Measurements from ENCODE around the gene GRAMD2B. TPM values are rescaled to one million over a fixed set of nuclear protein-coding genes. Genes with fewer than 3 reads are reported as not detected.

GRAMD2B gene
- total and polyA plus RNA-seq, 2 of the 13 experiments (the other 11 are each of a cell fraction or from before 2014, with no cell fraction given), result 8.1 to 10.6 TPM

GRCh38 chr5:126410623-126411022, 12.6 kb upstream of the GRAMD2B start:
- ATAC-seq (no peak), FAIRE-seq (no peak), DNase-seq (ENCODE audit: low spot score) (no peak)
- 73% methylated on average over 2 of the region's 2 CpGs for WGBS (ENCODE audit: low lambda C conversion rate)
- intact Hi-C loops (cut with micrococcal nuclease; ENCODE audit: unreplicated experiment), result no loop called here
- no peak overlapping the region for H3K4me2 ChIP-seq (ENCODE audit: low read depth, low read length)
- H3K27me3 ChIP-seq (ENCODE audit: control insufficient read depth in 1 of 2, insufficient read depth in 2 of 2, low read length in 2 of 2), result no peaks in the 10 kb centered on the region
- peaks cover 7% of the 10 kb centered on the region for H3K4me1 ChIP-seq (ENCODE audit: insufficient read depth, low read length)
- H3K9me3 ChIP-seq (ENCODE audit: low read length), result no peaks in the 10 kb centered on the region
- in situ Hi-C loops (cut with HindIII; ENCODE audit: extremely low pct_ligation_motif_present, low pct_unique_long_range_greater_than_20kb), result no loop called here
- no peak overlapping the region for H3K27ac ChIP-seq (ENCODE audit: extremely low read length, insufficient read depth, low read length)
- no peak overlapping the region for H2AFZ ChIP-seq (ENCODE audit: low read length)
- no peak overlapping the region for H3K9ac ChIP-seq (ENCODE audit: insufficient read depth, low read depth, low read length)
- no peaks in the 10 kb centered on the region for H3K79me2 ChIP-seq (ENCODE audit: insufficient read depth, low read length)
- no peaks in the 10 kb centered on the region for H4K20me1 ChIP-seq (ENCODE audit: insufficient read depth, low read length)
- POLR2A ChIA-PET, result no interaction called here
- H3K36me3 ChIP-seq (replicated peaks in 1 of 2; ENCODE audit: control insufficient read depth in 1 of 2, insufficient read depth in 2 of 2, low read length in 2 of 2), result no peaks in the 10 kb centered on the region
- H3K4me3 ChIP-seq (replicated peaks in 1 of 3; ENCODE audit: insufficient read depth in 1 of 3, low read depth in 2 of 3, low read length in 3 of 3), result no peak overlapping the region
- no TSS peak for BruUV-seq (replicated peaks)
- CTCF ChIA-PET (ENCODE audit: low intra/inter-chr PET ratio, low total read pairs), result no interaction called here
- TF ChIP-seq TEF (CRISPR knock-in tag; IDR thresholded peaks at IDR 0.05), result no peak
- TF ChIP-seq ATF7-NPFF (CRISPR knock-in tag; IDR thresholded peaks at IDR 0.05; ENCODE audit: low read depth), result no peak
- TF ChIP-seq ZNF33B (CRISPR knock-in tag; IDR thresholded peaks at IDR 0.05), result no peak
- TF ChIP-seq MYNN (CRISPR knock-in tag; IDR thresholded peaks at IDR 0.05; ENCODE audit: low read depth), result no peak
- TF ChIP-seq ZBED4 (CRISPR knock-in tag; IDR thresholded peaks at IDR 0.05; ENCODE audit: borderline replicate concordance), result no peak
- TF ChIP-seq, protein P1, sequence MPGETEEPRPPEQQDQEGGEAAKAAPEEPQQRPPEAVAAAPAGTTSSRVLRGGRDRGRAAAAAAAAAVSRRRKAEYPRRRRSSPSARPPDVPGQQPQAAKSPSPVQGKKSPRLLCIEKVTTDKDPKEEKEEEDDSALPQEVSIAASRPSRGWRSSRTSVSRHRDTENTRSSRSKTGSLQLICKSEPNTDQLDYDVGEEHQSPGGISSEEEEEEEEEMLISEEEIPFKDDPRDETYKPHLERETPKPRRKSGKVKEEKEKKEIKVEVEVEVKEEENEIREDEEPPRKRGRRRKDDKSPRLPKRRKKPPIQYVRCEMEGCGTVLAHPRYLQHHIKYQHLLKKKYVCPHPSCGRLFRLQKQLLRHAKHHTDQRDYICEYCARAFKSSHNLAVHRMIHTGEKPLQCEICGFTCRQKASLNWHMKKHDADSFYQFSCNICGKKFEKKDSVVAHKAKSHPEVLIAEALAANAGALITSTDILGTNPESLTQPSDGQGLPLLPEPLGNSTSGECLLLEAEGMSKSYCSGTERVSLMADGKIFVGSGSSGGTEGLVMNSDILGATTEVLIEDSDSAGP (CRISPR knock-in tag; IDR thresholded peaks at IDR 0.05; ENCODE audit: borderline replicate concordance), result no peak
- TF ChIP-seq ZBTB26 (CRISPR knock-in tag; IDR thresholded peaks at IDR 0.05; ENCODE audit: borderline replicate concordance), result no peak
- TF ChIP-seq ZNF280B (CRISPR knock-in tag; IDR thresholded peaks at IDR 0.05; ENCODE audit: borderline replicate concordance), result no peak
- no peak for TF ChIP-seq MBNL3 (CRISPR knock-in tag; conservative IDR thresholded peaks at IDR 0.05)
- TF ChIP-seq CHD4 (IDR thresholded peaks at IDR 0.05; ENCODE audit: borderline replicate concordance, low read length), result no peak
- no peak for TF ChIP-seq SP1 (IDR thresholded peaks at IDR 0.05)
- no peak for TF ChIP-seq SP1 (CRISPR knock-in tag; IDR thresholded peaks at IDR 0.05)
- no peak for TF ChIP-seq MIER3 (CRISPR knock-in tag; IDR thresholded peaks at IDR 0.05; ENCODE audit: borderline replicate concordance)
- TF ChIP-seq CSRNP1 (CRISPR knock-in tag; IDR thresholded peaks at IDR 0.05), result no peak
- TF ChIP-seq MLLT10 (CRISPR knock-in tag; IDR thresholded peaks at IDR 0.05), result no peak

Data from HepG2 (cell line).